HG03571 (cell line): Measurements from ENCODE around the gene TMEM107.

Experiments used
- ATAC-seq: cut with Tn5 transposase; IDR thresholded peaks from one replicate; pipeline ENCODE4 v1.9.1; 2021; ENCODE audit not compliant: unreplicated experiment

TMEM107 gene

DNA sequence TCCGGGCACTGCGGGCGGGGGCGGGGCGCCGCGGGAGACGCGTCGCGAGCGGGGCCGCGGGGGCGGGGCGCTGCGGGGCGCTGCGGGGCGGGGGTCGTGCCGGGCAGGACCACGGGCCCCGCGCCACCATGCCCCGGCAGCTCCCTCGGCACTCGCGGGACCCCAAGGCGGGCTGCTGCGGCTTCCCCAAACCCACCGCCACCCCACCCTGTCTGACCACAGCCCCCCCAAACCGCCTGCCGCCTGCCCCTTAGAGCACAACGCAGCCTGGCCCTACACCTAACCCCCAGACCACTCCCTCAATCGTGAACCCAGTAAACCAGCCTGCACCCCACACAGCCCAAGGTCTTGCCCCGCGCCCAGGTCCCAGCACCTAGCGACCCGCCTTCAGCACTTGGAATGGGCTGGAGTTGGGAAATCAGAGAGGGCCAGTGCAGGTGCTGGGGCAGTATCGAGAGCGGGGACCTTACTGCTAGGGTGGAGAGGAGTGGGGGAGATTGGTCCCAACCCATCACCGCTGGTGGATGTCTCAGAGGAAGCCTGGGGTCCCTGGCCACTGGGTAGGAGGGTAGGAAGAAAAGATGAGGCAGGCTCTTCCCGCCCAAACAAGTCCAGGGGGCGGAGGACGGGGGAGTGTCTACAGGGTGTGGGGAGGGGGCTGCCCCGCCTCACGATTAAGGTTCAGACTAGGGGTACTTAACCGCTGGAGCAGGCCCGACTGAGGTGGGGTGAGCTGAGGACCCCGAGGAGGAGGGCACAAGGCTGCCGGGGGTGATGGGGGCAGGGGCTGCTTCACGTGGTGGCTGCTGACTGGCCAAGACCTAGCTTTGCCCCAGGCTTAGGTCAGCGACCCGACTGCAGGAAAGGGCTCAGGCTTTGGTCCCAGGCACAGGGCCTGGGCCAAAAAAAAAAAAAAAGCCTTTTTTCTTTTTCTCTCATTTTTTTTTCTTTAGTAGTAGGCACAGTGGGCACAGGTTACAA, 12.9 kb downstream of the TMEM107 start:
- ATAC-seq: no peak

DNA sequence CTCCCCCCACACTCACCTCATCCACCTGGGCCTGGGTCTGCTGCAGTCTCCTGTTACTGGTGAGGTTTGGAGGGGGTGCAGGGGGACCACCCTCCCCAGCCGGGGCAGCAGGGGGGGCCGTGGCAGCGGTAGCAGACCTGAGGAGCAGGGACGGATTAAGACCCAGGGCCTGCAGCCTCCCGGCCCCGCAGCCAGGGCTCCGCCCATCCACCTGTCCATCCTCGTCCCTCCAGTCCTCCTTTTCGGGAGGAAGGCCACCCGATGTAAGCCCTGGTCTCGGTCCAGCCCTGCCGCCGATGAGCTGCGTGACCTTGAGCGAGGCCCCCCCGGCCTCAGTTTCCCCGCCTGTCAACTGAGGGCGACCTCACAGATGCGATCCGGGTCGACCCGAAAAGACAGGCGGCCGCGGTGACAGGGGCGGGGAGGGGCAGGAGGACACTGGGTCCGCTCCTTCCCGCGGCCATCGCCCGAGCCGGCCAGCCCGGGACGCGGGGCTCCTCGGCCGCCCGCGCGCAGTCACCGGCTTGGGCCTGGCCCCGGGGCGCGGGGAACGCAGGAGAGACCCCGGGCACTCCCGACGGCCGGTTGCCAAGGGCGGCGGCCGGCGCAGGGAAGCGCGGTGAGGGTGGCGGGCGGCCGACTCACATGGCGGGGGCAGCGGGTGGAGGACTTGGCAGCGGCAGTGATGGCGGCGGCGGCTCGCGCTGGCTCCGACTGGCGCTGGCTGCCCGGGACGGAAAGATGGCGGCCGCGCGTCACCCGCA, 13.8 kb downstream of the TMEM107 start, which contains the start of gene VAMP2:
TSS of gene VAMP2 (minus strand) at position 716 of the 764 bp plus-strand sequence. CDS start at position 647, 69 bp downstream.
- no peak for ATAC-seq

DNA sequence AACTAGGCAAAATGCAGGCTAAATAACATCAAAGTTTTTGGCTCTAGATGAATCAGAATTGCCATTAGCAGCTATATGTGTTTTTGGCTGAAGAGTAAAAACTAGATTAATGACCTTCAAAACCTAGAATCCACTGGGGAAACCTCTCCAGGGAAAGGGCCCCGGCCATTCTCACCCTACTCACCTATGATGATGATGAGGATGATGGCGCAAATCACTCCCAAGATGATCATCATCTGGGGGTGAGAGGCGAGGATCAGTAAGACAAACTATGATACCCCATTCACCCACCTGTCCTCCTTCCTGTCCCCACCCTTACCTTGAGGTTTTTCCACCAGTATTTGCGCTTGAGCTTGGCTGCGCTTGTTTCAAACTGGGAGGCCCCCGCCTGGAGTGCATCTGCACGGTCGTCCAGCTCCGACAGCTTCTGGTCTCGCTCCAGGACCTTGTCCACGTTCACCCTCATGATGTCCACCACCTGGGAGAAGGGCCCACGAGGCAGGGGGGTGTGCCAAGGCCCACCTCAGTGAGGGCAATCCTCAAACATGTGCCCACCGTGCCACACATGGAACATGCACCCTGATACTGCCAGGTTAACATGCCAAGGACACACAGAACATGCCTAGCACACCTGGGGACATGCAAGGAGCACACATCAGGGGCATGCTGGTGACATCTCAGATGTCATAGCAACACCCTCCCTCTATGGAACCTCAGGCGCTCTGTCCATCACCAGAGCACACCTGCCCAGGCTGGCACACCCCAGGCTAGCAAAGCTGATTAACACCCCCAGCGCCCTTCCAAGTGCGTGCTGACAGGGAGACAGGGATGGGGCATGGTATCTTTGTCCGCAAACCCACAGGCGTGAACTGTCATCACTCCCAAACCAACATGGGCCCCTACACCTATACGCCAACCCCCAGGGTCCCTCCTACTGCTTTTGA, 14.6 kb downstream of the TMEM107 start:
- ATAC-seq: no peak

DNA sequence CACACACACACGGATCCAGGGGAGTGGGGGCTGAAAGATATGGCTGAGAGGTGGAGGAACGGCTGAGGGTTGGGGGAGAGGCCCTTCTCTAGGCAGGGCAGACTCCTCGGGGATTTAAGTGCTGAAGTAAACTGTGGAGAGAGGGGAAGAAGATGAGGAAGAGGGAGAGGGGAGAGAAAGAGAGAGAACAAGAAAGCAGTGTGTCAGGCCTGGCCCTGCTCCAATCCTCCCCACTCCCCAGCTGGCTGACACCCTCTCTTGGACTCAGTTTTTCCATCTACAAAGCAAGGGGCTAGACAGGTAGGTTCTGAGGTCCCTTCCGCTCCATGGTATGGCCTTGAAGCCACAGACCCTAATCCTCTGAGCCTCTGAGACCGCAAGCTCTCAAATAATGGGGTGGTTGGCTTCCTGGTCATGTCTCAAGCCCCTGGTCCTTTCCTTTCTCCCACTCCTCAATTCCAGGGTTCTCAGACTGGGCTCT, 15.4 kb downstream of the TMEM107 start:
- ATAC-seq: no peak

GRCh38 chr17:8160224-8160577, 16.0 kb downstream of the TMEM107 start:
- ATAC-seq: no peak

DNA sequence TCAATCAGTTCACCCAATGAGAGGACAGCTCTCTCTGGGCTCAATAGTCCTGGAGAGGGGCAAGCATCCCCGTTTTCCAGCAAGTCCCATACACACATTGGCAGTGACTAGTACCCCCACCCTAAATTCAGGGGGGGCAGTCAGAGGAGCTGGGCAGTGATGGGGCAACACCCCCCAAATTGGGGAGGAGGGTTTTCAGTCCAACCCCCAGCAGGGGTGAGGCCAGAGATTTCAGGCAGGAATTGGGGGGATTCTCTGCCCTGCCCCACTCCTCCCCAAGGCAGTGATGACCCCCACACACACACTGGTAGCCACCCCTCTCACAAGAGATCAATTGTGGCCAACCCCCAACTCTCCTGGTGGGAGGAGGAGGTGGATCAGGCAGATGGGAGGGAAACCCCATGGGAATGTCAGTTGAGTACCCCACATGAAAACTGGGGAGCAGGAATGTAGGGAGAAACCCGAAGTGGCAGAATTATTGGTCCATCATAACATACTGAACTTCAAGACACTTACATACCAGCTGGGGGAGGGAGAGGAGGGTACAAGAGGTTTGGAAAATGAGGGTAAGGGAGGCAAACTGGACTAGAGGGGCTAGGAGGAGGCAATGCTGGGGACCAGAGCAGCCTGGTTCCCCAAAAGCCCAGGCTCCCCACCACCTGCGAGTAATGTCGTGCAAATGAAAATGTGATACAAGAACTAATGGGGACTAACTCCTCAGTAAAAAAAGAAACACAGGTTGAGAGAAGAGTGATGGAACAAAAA, 16.5 kb downstream of the TMEM107 start:
- no peak for ATAC-seq

GRCh38 chr17:8159032-8159400, 17.2 kb downstream of the TMEM107 start:
- ATAC-seq: no peak

DNA sequence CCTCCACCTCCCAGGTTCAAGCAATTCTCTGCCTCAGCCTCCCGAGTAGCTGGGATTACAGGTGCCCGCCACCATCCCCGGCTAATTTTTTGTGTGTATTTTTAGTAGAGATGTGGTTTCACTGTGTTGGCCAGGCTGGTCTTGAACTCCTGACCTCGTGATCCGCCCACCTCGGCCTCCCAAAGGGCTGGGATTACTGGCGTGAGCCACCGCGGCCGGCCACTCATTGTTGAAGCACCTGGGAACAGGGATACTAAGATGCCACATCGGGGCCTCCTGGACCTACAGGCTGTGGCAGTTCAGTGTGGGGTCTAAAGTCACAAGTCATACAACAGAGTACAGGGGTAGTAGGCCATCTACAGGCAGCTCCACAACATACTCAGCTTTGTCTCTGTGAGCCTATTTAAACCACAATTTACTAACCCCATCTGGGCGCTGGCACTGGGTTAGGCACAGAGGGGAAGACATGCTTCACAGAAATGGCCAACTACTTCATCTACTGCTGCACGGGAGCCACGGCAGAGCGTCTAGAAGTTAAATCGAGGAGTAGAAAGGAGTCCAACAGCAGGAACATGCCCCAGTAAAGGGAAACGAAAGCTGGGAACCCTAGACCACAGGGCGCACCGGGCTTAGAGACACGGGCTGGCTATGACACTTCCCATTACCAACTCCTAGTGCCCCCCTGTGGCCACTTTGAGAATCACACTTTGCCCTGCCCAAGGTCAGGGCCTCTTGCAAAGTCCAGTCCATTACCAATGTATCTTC, 17.7 kb downstream of the TMEM107 start:
- ATAC-seq: no peak

DNA sequence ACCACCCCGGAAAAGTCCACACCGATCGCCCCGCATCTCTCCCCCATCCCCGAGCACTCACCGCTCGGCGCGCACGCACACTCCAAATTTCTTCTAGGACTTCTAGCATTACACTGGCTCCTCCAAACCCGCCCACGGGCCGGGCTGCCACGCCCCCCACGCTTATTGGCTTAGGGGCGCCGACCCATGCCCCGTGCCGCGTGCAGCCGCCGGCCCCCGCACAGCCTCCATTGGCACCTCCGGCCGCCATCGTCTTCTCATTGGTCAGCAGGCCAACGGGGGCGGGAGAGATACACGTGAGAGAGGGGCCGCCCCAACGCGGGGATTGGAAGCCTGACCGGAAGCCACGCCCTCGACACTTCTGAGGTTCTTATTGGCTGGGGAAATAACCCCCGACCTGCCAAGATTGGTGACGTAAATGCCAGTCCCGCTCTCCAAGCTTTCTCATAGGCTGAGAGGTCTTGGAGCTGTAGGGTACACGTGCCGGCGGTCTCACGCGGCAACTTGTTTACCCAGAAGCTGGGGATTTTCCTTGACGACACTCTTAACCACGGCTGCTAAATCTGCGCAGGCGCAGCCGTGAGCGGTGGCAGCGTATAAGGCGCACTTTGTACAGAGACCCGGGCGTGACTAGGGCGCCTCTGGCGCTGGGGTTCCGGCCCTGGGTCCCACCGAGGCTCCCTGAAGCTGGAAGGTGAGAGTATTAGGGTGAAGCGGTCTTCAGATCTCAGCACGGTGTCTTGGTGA, 19.8 kb downstream of the TMEM107 start:
- peak; percentile 57 for ATAC-seq

DNA sequence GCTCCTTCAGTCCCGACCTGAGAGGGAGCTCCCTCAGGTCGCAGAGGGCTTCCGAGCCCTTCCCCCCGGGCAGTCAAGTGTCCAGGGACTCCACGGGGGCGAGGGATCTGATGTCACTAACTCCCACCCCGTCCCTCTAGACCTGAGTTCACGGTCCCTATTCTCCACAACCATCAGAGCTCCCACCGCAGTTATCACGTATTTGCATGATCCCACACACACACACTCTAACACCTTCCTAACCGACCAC, 20.3 kb downstream of the TMEM107 start:
- ATAC-seq: no peak

DNA sequence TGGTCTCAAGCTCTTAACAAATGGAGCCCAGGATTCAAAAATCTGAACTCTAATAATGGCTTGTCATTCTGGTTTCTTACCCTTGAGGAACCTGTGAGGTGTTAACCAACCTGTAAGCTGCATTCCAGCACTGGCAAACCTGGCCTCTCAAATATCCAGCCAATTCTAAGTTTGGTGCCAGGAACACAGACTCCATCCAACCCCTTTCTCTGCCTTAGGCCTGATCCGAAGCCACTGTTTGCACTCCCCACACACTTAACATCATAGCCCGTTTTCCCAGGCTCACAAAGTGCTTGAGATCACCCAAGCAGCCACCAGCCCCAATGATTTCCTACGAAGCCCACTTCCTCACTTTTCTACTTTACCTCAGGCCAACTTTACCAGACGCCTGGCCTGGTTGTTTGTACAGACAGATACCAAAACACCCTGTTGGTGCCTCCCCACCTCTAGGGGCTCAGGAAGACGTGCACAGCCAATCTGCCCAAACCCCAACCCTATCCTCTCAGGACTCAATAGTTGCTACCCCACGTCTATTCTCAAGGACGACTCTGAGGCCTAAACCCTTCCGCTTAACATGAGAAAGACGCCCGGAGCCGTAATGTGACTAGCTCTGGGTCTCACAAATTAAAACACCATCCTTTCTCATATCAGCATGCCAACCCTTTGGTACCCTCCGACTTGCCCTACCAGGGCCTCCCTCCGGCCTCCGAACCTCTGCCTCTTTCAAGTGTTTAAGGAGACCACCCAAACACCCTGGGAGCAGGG, 20.8 kb downstream of the TMEM107 start:
- ATAC-seq: no peak

GRCh38 chr17:8154608-8155155, 21.5 kb downstream of the TMEM107 start:
- no peak for ATAC-seq

GRCh38 chr17:8153957-8154607, 22.1 kb downstream of the TMEM107 start:
- ATAC-seq: no peak

GRCh38 chr17:8153525-8153956, 22.6 kb downstream of the TMEM107 start:
- ATAC-seq: no peak

GRCh38 chr17:8153031-8153451, 23.1 kb downstream of the TMEM107 start:
- ATAC-seq: no peak

GRCh38 chr17:8152112-8152775, 23.9 kb downstream of the TMEM107 start, which contains the start of gene PER1:
PER1 (minus strand) TSS chr17:8152404; CDS start chr17:8150706, 1,698 bp downstream.
- no peak for ATAC-seq
